Mononuclear cell (primary cell): ENCODE measurements around the gene NANOG. TPM values are rescaled to one million over a fixed set of nuclear protein-coding genes. Genes with fewer than 3 reads are reported as not detected.
"Not testable (repeated sequence)": the region's sequence is repeated elsewhere in the genome, so short reads cannot be mapped to it uniquely, and the experiment has no call there.

ENCODE experiments used
- H3K27me3 ChIP-seq: 2 replicates; pipeline ENCODE4 v1.6.0; 2011; ENCODE audit warnings: low read length, control low read depth; ENCODE audit not compliant: insufficient read depth
- H3K4me1 ChIP-seq: 2 replicates; pipeline ENCODE4 v1.5.1; 2011; ENCODE audit warnings: mild to moderate bottlenecking, low read length, control low read depth; ENCODE audit not compliant: insufficient read depth
- H3K4me3 ChIP-seq: 2 replicates; pipeline ENCODE4 v1.5.1; 2011; ENCODE audit warnings: mild to moderate bottlenecking, low read length, moderate library complexity
- H3K9me3 ChIP-seq: 2 replicates; pipeline ENCODE4 v1.5.1; 2011; ENCODE audit warnings: low read depth, mild to moderate bottlenecking, control low read depth, low read length
- total RNA-seq: library from RNA; depleted of rRNA; stranded (reverse); fragments of >200 nt; gene quantifications from one replicate; pipeline ENCODE4 v1.2.3, GENCODE V29; 2012

The NANOG gene
- total RNA-seq, 1 donor, result not detected

DNA sequence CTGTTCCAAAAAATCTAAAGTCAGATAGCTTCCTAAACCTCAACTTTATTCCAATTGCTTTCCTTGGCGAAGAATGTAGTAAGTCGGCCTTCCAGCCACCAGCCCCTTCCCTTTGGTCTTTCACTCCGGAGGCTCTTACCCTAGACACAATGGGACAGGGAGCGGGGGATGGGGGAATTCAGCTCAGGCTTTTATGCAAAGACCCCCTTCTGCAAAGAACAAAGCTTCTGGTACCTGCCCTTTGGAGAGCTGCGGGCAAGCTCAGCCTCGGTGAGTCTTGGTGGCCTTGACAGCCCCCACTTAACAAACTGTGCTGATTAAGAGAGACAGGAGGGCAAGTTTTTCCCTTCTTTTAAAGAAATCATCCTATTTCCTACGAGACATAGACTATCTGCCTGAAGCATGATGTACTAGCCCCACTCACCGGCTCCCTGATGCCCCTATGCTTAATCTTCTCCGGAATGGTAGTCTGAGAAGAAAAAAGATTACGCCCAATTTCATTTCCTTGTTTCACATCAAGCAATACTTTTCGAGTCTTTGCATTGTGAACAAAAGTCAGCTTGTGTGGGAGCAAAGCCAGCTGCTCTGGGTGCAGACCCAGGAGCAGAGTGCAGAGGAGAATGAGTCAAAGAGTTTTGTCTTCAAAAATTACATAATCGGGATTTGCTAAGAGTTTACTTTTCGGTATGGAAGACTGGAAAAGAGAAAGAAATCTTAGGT, 1.5 kb upstream of the NANOG start:
- H3K4me1 ChIP-seq, result peaks cover 31% of the 10 kb centered on the region

DNA sequence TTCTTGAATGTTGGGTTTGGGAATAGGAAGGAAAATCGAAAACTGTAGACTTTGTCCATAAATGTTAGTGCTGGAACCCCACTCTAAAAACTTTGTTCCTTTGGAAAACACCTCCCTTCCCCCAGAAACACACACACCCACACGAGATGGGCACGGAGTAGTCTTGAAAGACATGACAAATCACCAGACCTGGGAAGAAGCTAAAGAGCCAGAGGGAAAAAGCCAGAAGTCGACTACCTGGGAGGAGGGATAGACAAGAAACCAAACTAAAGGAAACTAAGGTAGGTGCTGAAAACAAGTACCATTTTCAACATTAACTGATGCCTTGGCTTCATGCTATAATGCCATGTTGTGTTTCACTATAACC, 925 bp upstream of the NANOG start:
- H3K27me3 ChIP-seq, result no peaks in the 10 kb centered on the region
- no peaks in the 10 kb centered on the region for H3K9me3 ChIP-seq
- peaks cover 35% of the 10 kb centered on the region for H3K4me1 ChIP-seq
- no peak overlapping the region for H3K4me3 ChIP-seq

More for the DNA sequence above, 1.5 kb upstream of the NANOG start:
- Histone ChIP-seq H3K9me3 (no peaks in the 10 kb centered on the region), H3K4me3 (no peak overlapping the region), H3K27me3 (no peaks in the 10 kb centered on the region)

DNA sequence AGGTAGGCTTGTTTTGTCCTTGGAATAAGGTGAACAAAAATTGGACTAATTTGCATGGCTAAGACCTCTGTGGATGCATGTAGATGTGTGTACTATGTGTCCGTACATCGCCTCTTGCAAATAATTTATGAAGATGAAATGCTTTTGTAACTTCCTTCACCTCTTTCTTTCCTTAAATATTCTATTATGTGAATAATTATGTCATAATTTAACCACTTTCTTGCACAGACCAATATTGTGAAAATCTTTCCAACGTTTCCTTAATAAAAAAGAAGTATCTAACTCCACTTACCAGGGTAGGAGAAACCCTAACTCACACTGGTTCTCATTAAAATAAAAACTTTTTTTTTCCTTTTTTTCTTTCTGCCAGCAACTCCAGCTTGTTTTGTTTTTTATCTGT, 4.0 kb downstream of the NANOG start:
- Histone ChIP-seq H3K9me3 (no peaks in the 10 kb centered on the region), H3K27me3 (no peaks in the 10 kb centered on the region), H3K4me1 (peaks cover 26% of the 10 kb centered on the region), H3K4me3 (no peak overlapping the region)

DNA sequence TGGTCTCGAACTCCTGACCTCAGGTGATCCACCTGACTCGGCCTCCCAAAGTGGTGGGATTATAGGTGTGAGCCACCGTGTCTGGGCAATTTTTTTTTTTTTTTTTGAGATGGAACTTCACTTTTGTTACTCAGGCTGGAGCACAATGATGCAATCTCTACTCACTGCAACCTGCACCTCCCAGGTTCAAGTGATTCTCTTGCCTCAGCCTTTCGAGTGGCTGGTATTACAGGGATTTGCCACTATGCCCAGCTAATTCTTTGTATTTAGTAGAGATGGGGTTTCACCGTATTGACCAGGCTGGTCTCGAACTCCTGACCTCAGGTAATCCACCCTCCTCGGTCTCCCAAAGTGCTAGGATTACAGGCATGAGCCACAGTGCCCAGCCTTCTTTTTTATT, 8.1 kb downstream of the NANOG start:
- not testable (repeated sequence) for H3K4me3 ChIP-seq, H3K9me3 ChIP-seq, H3K27me3 ChIP-seq
- peaks cover 16% of the 10 kb centered on the region for H3K4me1 ChIP-seq

DNA sequence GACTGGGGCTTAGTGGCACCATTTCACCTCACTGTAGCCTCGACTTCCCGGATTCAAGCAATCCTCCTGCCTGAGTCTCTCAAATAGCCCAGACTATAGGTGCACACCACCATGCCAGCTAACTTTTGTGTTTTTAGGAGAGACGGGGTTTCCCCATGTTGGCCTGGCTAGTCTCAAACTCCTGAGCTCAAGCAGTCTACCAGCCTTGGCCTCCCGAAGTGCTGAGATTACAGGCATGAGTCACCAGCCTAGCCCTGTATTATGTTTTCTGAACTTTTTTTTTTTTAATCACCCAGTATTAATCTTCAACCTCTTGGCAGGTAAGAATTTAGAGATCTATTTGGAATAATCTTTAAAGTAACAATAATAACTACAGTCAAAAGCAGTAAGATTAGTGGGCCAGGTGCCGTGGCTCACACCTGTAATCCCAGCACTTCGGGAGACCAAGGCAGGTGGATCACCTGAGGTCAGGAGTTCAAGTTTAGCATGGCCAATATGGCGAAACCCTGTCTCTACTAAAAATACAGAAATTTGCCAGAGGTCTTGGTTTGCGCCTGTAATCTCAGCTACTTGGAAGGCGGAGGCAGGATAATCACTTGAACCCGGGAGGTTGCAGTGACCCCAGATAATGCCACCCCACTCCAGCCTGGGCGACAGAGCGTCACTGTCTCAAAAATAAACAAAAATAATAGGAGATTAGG, 8.6 kb downstream of the NANOG start:
- H3K27me3 ChIP-seq, result no peaks in the 10 kb centered on the region
- H3K4me1 ChIP-seq, result peaks cover 10% of the 10 kb centered on the region
- no peak overlapping the region for H3K4me3 ChIP-seq
- no peaks in the 10 kb centered on the region for H3K9me3 ChIP-seq

DNA sequence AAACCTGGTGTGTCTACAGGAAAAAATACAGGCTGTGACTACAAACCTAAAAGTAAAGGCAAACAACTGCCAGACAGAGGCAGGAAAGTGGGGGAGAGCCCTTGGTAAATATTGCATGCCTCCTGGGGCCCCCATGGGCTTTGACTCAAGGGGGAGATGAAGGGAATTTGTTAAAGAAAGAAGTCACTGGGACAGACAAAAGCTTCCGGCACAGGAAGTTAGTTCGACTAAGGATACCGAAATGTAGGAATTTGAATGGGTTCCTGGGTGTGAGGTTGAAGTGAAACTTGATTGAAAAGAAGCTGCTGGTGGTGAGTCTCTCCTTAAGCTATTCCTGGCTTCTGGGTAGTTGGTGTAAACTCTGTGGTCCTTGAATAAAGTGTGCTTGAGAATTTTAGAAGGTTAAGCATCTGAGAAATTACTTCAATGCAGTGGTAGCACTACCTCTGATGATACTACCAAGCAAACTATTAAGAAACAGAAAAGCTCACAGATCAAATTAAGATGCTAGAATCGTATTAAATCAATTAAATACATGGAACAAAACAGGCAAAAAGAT, 9.6 kb downstream of the NANOG start:
- H3K4me3 ChIP-seq, H3K9me3 ChIP-seq, H3K27me3 ChIP-seq, H3K4me1 ChIP-seq: not testable (repeated sequence)

DNA sequence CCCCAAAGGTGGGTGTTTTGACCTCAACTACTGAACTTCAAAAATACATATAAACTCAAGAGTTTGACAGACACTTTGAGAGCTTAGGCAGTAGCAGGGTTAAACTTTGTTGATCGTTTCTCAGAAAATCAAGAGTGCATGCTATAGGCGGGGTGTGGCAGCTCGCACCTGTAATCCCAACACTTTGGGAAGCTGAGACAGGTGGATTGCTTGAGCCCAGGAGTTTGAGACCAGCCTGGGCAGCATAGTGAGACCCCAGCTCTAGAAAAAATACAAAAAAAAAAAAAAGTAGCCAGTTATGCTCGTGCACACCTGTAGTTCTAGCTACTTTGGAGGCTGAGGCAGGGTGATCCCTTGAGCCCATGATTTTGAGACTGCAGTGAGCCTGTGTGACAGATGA, 12.3 kb downstream of the NANOG start:
- Histone ChIP-seq H3K4me1 (no peaks in the 10 kb centered on the region), H3K27me3 (no peaks in the 10 kb centered on the region), H3K9me3 (no peaks in the 10 kb centered on the region), H3K4me3 (no peak overlapping the region)

DNA sequence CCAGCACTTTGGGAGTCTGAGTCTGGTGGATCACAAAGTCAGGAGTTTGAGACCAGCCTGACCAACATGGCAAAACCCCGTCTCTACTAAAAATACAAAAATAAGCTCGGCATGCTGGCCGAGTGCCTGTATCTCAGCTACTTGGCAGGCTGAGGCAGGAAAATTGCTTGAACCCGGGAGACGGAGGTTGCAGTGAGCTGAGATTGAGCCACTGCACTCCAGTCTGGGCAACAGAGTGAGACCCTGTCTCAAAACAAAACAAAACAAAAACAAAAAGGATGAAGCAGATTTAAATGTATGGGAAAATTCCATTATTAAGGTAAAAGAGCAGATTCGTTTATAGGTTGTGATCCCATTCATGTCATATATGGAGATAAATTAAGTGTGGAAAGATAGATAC, 17.1 kb downstream of the NANOG start:
- not testable (repeated sequence) for H3K27me3 ChIP-seq, H3K4me1 ChIP-seq, H3K4me3 ChIP-seq, H3K9me3 ChIP-seq

DNA sequence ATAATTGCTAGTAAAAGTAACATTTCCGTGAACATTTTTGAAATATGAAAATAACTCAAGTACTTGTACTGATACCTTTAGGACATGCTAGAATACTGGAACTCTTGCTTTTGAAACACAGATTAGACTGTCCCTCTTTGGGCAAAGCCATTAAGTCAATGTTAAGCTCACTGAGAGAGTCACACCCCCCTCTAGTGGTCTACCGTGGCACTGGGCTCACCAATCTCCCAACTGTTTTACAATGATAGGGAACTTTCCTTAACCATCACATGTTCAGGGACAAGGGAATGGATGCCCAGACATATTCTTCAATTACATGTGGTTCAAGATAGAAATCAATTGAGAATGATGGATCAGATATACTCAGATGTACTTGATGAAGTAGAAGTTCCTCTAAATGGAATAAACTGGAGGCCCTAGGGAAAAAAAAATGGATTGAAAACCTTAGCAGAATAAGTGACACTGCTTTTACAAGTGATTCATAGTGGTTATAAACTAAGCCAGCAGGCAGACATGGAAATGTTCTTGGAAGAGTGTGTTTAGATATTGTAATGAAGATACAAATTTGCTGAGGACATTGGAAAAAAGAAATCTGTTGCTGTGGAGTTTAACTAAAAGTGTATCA, 17.8 kb downstream of the NANOG start:
- no peaks in the 10 kb centered on the region for H3K9me3 ChIP-seq
- H3K4me1 ChIP-seq, result no peaks in the 10 kb centered on the region
- no peak overlapping the region for H3K4me3 ChIP-seq
- H3K27me3 ChIP-seq, result no peaks in the 10 kb centered on the region

DNA sequence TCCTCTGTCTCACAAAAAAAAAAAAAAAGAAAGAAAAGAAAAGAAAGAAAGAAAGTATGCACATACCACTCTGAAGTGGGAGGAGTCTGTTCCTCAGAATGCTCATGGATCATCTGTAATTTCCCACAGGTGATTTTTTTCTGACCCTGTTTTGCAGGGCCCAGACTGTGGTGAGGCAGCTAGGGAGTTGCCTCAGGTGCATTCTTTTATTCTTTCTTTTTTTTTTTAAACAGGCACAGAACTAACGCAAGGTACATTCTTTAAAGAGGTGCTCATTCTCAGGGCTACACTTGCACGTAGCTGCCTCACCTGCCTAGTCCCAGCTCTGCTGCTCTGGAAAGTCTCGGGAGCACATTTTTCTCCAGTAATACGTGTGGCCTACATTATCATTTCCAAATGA, 36.6 kb downstream of the NANOG start:
- not testable (repeated sequence) for H3K27me3 ChIP-seq, H3K4me1 ChIP-seq, H3K9me3 ChIP-seq, H3K4me3 ChIP-seq

DNA sequence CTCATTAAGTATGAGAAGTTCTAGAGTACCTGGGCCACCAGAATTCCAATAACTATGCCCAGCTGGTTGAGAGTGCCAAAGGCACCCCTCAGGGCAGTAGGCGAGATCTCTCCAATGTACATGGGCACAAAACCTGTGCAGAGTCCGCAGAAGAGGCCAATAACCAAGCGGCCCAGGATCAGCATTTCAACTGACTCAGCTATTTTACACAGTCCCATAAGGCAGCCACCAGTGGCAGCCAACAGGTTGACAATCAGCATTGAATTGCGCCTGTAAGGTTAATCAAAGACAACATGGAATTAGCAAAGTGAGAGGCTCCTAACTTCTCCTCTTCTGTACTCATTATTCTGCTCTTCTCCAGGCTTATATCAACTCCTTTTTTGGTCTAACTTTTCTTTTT, 40.5 kb downstream of the NANOG start:
- H3K9me3 ChIP-seq, H3K27me3 ChIP-seq, H3K4me3 ChIP-seq: not testable (repeated sequence)
- peaks cover 13% of the 10 kb centered on the region for H3K4me1 ChIP-seq

DNA sequence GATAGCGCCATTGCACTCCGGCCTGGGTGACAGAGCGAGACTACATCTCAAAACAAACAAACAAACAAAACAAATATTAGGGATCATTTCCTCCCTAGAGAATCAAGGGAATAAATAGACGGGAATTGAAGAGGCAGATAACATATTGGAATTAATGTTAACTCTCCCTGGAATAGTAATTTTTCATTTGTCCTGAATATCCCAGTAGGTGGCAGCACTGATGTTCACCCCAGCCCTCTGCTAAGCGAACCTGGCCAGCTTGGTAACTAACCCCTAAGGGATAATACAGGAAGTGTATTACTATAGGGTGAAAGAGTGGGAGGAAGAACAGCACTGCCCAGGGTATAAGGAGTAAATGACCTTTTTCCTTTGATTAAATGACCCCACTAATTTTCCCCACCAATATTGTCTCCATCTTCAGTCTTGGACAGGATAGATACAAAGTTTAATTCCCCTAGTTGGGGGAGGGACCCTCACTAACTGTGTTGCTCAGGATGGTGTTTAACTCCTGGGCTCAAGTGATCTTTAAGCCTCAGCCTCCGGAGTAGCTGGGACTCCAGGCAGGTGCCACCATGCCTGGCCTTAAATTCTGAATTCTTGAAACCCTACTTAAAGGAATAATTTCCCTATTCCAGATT, 43.0 kb downstream of the NANOG start:
- Histone ChIP-seq H3K27me3 (no peaks in the 10 kb centered on the region), H3K4me1 (peaks cover 28% of the 10 kb centered on the region), H3K9me3 (no peaks in the 10 kb centered on the region), H3K4me3 (no peak overlapping the region)

DNA sequence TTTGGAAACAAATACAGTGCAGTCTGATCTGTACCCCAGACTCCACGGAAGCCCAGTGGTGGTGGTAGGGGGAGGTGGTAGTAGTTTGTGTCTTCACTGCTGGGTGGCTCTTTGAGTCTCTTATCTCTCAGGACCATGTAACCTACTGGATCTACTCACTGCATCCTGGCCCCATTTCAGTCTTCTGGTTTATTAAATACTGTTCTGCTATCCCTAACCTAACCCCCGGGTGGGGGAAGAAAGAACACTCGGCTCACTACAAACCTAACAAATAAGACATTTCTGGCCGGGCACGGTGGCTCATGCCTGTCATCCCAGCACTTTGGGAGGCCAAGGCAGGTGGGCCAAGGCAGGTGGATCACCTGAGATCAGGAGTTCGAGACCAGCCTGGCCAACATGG, 44.0 kb downstream of the NANOG start:
- H3K9me3 ChIP-seq, H3K4me3 ChIP-seq, H3K27me3 ChIP-seq: not testable (repeated sequence)
- H3K4me1 ChIP-seq, result peaks cover 37% of the 10 kb centered on the region

DNA sequence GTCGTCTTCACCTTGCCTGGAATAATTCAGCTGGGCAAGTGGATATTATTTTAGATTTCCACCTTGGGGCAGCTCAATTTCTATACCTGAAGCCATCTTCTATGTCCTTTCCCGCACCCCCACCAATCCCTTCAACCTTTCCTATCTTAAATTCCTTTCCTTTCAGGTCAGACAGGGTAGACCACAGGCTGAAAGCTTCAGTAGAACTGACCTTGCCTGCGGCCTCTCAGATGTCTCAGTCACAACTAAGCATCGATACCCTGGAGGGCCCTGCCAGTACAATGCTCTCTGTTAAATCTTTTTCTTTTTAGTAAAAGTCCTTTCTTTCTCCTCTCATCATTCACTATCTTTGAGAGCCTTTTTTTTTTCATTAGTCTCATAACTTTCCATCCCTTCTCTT, 44.6 kb downstream of the NANOG start:
- Histone ChIP-seq H3K27me3 (no peaks in the 10 kb centered on the region), H3K4me1 (peaks cover 39% of the 10 kb centered on the region), H3K9me3 (no peaks in the 10 kb centered on the region), H3K4me3 (no peak overlapping the region)

DNA sequence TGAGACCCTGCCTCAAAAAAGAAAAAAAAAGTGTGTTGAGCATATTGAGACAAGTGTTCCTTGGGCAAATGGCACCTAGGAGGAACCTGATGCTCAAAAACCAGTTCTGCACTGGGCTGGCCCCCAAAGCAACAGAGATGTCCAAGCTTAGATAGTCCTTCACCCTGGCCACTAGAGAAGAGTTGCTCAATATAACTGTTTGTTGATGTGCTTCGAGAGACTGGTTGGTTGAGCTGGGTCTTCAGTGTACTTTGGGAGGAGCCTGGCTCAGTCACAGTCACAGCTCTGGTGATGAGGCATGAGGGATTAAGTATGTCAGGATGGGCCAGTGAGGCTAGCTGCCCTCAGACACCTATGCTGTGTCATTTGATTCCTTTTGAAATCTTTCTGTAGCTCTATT, 45.5 kb downstream of the NANOG start:
- no peaks in the 10 kb centered on the region for H3K27me3 ChIP-seq
- H3K9me3 ChIP-seq, result no peaks in the 10 kb centered on the region
- H3K4me1 ChIP-seq, result peaks cover 39% of the 10 kb centered on the region
- no peak overlapping the region for H3K4me3 ChIP-seq
